Osteoblast (primary cell): Measurements from ENCODE around the gene LSS. TPM values are rescaled to one million over a fixed set of nuclear protein-coding genes. Genes with fewer than 3 reads are reported as not detected.

ENCODE experiments used
- DNase-seq: peaks from one replicate; pipeline ENCODE4 v3.0.0; 2011; ENCODE audit warnings: low spot score, mixed read lengths; ENCODE audit not compliant: insufficient read length; ENCODE audit errors: missing footprints
- H2AFZ ChIP-seq: 2 replicates; pipeline ENCODE4 v1.6.0; 2011; ENCODE audit warnings: mild to moderate bottlenecking, low read length
- H3K27ac ChIP-seq: 2 replicates; pipeline ENCODE4 v1.5.1; 2011; ENCODE audit warnings: mild to moderate bottlenecking, low read depth, low read length, moderate library complexity
- H3K27me3 ChIP-seq: 2 replicates; pipeline ENCODE4 v1.6.0; 2012; ENCODE audit warnings: mild to moderate bottlenecking, control low read depth, inconsistent platforms, low read length, moderate library complexity; ENCODE audit not compliant: insufficient read depth
- H3K36me3 ChIP-seq: 2 replicates; pipeline ENCODE4 v1.5.1; 2011; ENCODE audit warnings: mild to moderate bottlenecking, low read length, control low read depth, moderate library complexity; ENCODE audit not compliant: insufficient read depth
- H3K4me1 ChIP-seq: 2 replicates; pipeline ENCODE4 v1.5.1; 2011; ENCODE audit warnings: mild to moderate bottlenecking, low read length, control low read depth, moderate library complexity; ENCODE audit not compliant: insufficient read depth
- H3K4me2 ChIP-seq: 2 replicates; pipeline ENCODE4 v1.6.0; 2011; ENCODE audit warnings: mild to moderate bottlenecking, low read length; ENCODE audit not compliant: insufficient read depth
- H3K4me3 ChIP-seq: fragments of 200-600 bp; sonication (generic); 3 replicates; pipeline ENCODE4 v1.5.1; 2012; ENCODE audit warnings: mild to moderate bottlenecking, low read length, inconsistent platforms; ENCODE audit not compliant: insufficient read depth
- H3K79me2 ChIP-seq: 2 replicates; pipeline ENCODE4 v1.6.0; 2012; ENCODE audit warnings: mild to moderate bottlenecking, low read length, control low read depth, inconsistent platforms; ENCODE audit not compliant: insufficient read depth
- H3K9me3 ChIP-seq: 2 replicates; pipeline ENCODE4 v1.5.1; 2011; ENCODE audit warnings: low read depth, low read length, control low read depth
- H4K20me1 ChIP-seq: 2 replicates; pipeline ENCODE4 v1.6.0; 2012; ENCODE audit warnings: mild to moderate bottlenecking, low read length, control low read depth; ENCODE audit not compliant: insufficient read depth
- total RNA-seq: library from RNA; depleted of rRNA; stranded (reverse); fragments of >200 nt; gene quantifications from 2 replicates; pipeline ENCODE4 v1.2.3, GENCODE V29; 2012
- TF ChIP-seq, protein P1 (sequence below): IDR thresholded peaks from 2 replicates; pipeline ENCODE4 v1.5.1; 2011; ENCODE audit warnings: mild to moderate bottlenecking, low read depth, low read length, moderate library complexity; ENCODE audit errors: extremely low read depth

Gene LSS
- total RNA-seq, 1 donor: 122 TPM

DNA sequence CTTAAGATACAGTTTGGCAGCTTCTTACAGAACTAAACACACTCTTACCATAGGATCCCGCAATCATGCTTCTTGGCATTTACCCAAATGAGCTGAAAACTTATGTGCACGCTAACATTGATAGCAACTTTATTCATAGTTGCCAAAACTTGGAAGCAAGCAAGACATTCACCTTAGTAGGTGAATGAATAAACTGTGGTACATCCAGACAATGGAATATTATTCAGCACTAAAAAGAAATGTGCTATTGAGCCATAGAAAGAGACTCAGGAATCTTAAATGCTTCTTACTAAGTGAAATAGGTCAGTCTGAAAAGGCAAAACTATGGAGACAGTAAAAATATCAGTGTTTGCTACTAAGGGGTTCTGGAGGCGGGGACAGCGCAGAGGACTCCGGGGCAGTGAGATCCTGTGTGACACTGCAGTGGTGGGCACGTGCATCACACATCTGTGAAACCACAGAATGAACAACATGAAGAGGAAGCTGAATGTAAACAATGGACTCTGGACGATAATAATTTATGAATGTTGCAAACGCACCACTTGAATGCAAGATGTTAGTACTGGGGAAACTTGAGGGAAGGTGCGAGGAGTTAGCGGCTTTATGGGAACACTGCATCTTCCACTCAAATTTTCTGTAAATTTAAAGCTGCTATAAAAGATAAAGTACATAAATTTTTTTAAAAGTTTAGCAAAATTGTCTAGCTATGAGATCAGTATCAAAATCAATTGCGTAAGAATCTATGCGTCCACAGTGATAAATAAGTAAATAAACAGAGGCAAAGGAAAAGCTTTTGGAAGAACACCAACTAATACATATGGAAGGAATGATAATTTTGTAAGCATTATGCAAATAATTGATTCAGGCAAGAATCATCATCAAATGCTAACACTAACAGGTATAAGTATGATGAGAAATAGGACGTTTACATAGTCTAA is 28.9 kb downstream of the LSS start:
- Histone ChIP-seq H3K27ac (no peak overlapping the region), H3K36me3 (peaks cover 11% of the 10 kb centered on the region), H3K4me2 (no peak overlapping the region), H3K27me3 (no peaks in the 10 kb centered on the region), H2AFZ (no peak overlapping the region), H3K4me1 (no peaks in the 10 kb centered on the region), H3K79me2 (no peaks in the 10 kb centered on the region), H4K20me1 (no peaks in the 10 kb centered on the region), H3K9me3 (no peaks in the 10 kb centered on the region), H3K4me3 (no peak overlapping the region)
- no peak for DNase-seq
- TF ChIP-seq, protein P1, sequence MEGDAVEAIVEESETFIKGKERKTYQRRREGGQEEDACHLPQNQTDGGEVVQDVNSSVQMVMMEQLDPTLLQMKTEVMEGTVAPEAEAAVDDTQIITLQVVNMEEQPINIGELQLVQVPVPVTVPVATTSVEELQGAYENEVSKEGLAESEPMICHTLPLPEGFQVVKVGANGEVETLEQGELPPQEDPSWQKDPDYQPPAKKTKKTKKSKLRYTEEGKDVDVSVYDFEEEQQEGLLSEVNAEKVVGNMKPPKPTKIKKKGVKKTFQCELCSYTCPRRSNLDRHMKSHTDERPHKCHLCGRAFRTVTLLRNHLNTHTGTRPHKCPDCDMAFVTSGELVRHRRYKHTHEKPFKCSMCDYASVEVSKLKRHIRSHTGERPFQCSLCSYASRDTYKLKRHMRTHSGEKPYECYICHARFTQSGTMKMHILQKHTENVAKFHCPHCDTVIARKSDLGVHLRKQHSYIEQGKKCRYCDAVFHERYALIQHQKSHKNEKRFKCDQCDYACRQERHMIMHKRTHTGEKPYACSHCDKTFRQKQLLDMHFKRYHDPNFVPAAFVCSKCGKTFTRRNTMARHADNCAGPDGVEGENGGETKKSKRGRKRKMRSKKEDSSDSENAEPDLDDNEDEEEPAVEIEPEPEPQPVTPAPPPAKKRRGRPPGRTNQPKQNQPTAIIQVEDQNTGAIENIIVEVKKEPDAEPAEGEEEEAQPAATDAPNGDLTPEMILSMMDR: no peak

DNA sequence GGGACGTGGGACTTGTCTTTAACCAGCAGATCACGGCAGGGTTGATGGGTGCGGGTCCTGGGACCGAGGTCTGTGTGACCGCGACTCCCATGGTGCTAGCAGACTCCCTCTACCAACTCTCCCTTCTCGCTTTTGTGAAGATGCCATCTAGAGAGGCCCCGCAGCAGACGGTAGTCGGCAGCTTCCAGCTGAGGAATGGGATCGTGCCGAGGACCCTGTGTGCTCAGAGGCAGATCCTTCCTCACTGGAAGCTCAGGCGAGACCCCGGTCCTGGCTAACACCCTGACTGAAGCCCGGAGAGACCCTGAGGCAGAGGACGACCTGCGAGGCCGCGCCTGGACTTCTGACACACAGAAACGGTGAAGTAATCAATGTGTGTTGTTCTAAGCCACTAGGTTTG is 31.8 kb downstream of the LSS start:
- Histone ChIP-seq H4K20me1 (no peaks in the 10 kb centered on the region), H3K27ac (no peak overlapping the region), H3K36me3 (peaks cover 22% of the 10 kb centered on the region), H3K4me2 (no peak overlapping the region), H2AFZ (no peak overlapping the region), H3K4me1 (no peaks in the 10 kb centered on the region), H3K79me2 (no peaks in the 10 kb centered on the region), H3K27me3 (no peaks in the 10 kb centered on the region), H3K4me3 (no peak overlapping the region), H3K9me3 (no peaks in the 10 kb centered on the region)
- TF ChIP-seq, protein P1: no peak
- no peak for DNase-seq

DNA sequence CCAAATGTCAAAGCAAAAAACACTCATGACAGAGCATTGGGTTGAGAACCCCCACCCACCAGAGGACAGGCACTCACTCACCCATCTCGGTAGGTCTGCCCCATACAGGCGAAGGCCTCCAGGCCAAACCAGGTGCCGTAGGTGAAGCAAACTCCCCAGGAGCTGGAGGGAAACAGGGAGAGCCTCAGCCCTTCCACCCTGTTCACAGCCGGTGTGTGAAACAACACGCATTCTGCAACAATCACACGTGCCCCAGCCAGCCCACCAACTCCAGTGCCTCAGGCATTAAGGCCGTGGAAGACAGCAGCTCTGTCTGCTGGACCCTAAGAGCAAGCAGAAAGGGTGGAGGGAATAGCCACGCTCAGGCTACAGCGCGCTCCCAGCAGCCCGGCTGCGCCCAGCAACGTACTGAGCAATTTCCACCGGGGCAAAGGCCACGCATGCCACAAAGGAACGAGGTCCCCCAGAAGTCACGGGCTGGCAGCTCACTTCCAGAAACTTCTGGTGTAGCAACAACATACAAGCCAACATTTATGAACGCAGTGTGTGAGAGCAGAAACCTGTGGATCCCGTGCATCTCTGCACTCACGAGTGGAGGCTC is 32.9 kb downstream of the LSS start:
- Histone ChIP-seq H3K4me3 (no peak overlapping the region), H3K79me2 (no peaks in the 10 kb centered on the region), H3K27me3 (no peaks in the 10 kb centered on the region), H3K4me1 (peaks cover 9% of the 10 kb centered on the region), H3K36me3 (peaks cover 22% of the 10 kb centered on the region), H3K9me3 (no peaks in the 10 kb centered on the region), H4K20me1 (no peaks in the 10 kb centered on the region), H2AFZ (no peak overlapping the region), H3K27ac (no peak overlapping the region), H3K4me2 (no peak overlapping the region)
- no peak for DNase-seq
- TF ChIP-seq, protein P1: no peak
